ENCODE results near the gene CCPG1. TPM values are rescaled to one million over a fixed set of nuclear protein-coding genes. Genes with fewer than 3 reads are reported as not detected.

Gene CCPG1
- total RNA-seq, 1 donor from 2014 or later, result 92.0 TPM

DNA sequence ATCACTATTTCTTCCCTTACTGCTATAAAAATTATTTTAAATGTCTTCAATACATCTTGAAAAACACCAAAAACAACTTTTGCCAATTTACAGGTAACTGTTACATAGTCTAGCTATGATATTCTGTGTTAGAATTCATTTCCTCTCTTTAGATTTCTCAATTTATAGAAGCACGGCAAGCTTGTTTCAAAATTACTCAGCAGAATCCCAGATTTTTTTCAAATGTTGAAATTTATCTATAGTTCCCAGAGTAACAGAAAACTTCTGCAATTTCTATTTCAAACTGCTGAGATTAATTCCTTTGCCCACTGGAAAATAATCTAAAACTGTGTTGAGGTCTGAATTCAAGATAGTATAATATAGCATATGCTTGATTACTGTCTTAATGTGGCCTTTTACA is 41.2 kb downstream of the CCPG1 start:
- Histone ChIP-seq H3K9me3 (no peaks in the 10 kb centered on the region), H3K27me3 (no peaks in the 10 kb centered on the region), H3K4me3 (no peak overlapping the region), H3K27ac (no peak overlapping the region), H3K4me1 (no peaks in the 10 kb centered on the region), H3K36me3 (peaks cover 76% of the 10 kb centered on the region)
- no peak for ATAC-seq
- intact Hi-C loops (cut with DNase I), result no loop called here
- TF ChIP-seq, protein P1, sequence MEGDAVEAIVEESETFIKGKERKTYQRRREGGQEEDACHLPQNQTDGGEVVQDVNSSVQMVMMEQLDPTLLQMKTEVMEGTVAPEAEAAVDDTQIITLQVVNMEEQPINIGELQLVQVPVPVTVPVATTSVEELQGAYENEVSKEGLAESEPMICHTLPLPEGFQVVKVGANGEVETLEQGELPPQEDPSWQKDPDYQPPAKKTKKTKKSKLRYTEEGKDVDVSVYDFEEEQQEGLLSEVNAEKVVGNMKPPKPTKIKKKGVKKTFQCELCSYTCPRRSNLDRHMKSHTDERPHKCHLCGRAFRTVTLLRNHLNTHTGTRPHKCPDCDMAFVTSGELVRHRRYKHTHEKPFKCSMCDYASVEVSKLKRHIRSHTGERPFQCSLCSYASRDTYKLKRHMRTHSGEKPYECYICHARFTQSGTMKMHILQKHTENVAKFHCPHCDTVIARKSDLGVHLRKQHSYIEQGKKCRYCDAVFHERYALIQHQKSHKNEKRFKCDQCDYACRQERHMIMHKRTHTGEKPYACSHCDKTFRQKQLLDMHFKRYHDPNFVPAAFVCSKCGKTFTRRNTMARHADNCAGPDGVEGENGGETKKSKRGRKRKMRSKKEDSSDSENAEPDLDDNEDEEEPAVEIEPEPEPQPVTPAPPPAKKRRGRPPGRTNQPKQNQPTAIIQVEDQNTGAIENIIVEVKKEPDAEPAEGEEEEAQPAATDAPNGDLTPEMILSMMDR (IDR thresholded peaks at IDR 0.05), result no peak
- no peak for DNase-seq

DNA sequence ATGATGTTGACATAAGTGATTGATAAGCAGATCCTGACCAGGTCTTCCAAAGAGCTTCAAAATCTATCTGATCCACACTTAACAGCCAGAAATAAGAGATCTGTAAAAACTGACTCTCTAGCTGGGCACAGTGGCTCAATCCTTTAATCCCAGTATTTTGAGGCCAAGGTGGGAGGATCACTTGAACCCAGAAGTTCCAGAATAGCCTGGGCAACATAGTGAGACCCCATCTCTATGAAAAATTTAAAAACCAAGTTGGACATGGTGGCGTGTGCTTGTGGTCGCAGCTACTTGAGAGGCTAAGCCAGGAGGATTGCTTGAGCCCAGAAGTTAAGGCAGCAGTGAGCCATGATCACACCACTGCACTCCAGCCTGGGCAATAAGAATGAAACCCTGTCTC is 45.5 kb downstream of the CCPG1 start:
- no peak for ATAC-seq
- intact Hi-C loops (cut with DNase I), result no loop called here
- no peak overlapping the region for H3K27ac ChIP-seq
- DNase-seq, result no peak
- TF ChIP-seq, protein P1 (IDR thresholded peaks at IDR 0.05), result no peak
- H3K4me1 ChIP-seq, result no peaks in the 10 kb centered on the region
- no peaks in the 10 kb centered on the region for H3K9me3 ChIP-seq
- H3K4me3 ChIP-seq, result no peak overlapping the region
- no peaks in the 10 kb centered on the region for H3K27me3 ChIP-seq
- H3K36me3 ChIP-seq, result peaks cover 48% of the 10 kb centered on the region

DNA sequence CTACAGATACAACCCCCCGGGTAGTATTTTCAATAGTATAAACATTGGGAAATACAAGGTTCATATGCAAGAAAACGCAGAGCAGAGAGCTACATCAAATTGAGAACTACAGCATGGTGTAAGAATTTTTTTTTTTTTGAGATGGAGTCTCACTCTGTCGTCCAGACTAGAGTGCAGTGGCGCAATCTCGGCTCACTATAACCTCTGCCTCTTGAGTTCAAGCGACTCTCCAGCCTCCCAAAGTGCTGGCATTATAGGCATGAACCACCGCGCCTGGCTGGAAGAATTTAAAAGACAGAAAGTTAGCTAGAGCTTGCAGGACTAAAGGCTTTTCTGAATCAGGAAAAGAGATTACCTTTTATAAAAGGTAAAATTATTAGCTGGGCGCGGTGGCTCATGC is 47.1 kb downstream of the CCPG1 start:
- DNase-seq, result peak; percentile 72
- peaks cover 50% of the 10 kb centered on the region for H3K36me3 ChIP-seq
- no peaks in the 10 kb centered on the region for H3K4me1 ChIP-seq
- peak; percentile 71 for ATAC-seq
- intact Hi-C loops (cut with DNase I), result no loop called here
- H3K27ac ChIP-seq, result no peak overlapping the region
- no peak overlapping the region for H3K4me3 ChIP-seq
- H3K9me3 ChIP-seq, result no peaks in the 10 kb centered on the region
- H3K27me3 ChIP-seq, result no peaks in the 10 kb centered on the region
- TF ChIP-seq, protein P1 (IDR thresholded peaks at IDR 0.05), result no peak

DNA sequence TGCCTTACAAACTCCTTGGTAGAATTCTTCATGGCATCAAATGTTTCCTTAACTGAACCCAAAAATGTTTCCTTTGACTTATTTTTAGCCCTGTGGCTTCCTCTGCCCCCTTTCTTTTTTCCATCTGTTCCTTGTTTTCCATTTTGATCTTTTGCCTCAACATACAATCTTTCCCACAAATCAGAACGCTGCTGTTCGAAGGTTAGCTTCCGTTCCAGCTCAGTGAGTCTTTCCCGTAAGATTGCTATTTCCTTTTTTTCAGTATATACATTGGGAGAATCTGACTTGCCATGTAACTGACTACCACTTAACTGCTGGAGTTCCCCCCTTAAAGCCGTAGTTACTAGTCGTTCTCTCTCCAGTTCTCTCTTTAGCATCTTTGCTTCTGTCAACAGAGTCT is 47.9 kb downstream of the CCPG1 start:
- Histone ChIP-seq H3K4me3 (no peak overlapping the region), H3K27ac (no peak overlapping the region), H3K36me3 (peaks cover 53% of the 10 kb centered on the region), H3K27me3 (no peaks in the 10 kb centered on the region), H3K4me1 (no peaks in the 10 kb centered on the region), H3K9me3 (no peaks in the 10 kb centered on the region)
- intact Hi-C loops (cut with DNase I), result no loop called here
- DNase-seq, result no peak
- no peak for ATAC-seq
- TF ChIP-seq, protein P1 (IDR thresholded peaks at IDR 0.05), result no peak

DNA sequence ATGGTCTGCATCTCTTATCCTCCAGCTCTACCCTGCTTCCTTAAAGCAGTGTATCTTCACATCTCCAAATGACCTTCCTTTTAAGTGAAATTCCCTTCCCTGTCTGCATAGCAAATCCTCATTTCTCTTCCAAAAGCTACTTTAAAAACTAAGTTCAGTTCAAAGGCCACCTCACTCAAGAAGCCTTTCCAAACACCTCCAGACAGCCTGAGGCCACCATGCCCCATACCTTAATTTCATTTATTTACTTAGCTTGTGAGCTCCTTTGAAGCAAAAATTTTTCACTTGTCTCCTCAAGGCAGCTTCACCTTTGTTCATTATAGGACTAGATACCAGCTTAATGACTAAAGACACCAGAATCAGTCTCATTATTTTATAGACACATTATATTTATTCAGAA is 49.7 kb downstream of the CCPG1 start:
- intact Hi-C loops (cut with DNase I), result no loop called here
- TF ChIP-seq, protein P1 (IDR thresholded peaks at IDR 0.05), result no peak
- Histone ChIP-seq H3K27ac (no peak overlapping the region), H3K36me3 (peaks cover 48% of the 10 kb centered on the region), H3K4me3 (no peak overlapping the region), H3K27me3 (no peaks in the 10 kb centered on the region), H3K9me3 (no peaks in the 10 kb centered on the region), H3K4me1 (no peaks in the 10 kb centered on the region)
- ATAC-seq (no peak), DNase-seq (no peak)

DNA sequence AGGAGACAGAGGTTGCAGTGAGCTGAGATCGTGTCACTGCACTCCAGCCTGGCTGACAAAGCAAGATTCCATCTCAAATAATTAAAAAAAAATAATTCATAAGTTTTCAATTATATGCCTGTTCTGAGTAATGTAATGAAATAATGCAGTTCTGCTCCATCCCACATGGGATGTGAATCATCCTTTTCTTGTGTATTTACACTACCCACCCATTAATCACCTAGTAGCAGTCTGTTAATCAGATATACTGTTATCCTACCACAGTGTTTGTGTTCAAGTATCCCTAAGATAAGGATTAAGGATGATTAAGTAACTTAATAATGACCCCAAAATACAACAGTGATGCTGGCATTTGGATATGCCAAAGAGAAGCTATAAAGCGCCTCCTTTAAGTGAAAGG is 50.4 kb downstream of the CCPG1 start:
- ATAC-seq (no peak), DNase-seq (no peak)
- Histone ChIP-seq H3K9me3 (no peaks in the 10 kb centered on the region), H3K36me3 (peaks cover 44% of the 10 kb centered on the region), H3K4me1 (no peaks in the 10 kb centered on the region), H3K27ac (no peak overlapping the region), H3K27me3 (no peaks in the 10 kb centered on the region), H3K4me3 (no peak overlapping the region)
- intact Hi-C loops (cut with DNase I), result no loop called here
- TF ChIP-seq, protein P1 (IDR thresholded peaks at IDR 0.05), result no peak

Measured in upper lobe of right lung (tissue), 1 donor.